ENCODE results near the gene ADAMTS12. TPM values are rescaled to one million over a fixed set of nuclear protein-coding genes. Genes with fewer than 3 reads are reported as not detected.

ADAMTS12 gene
- polyA plus RNA-seq, 1 donor from 2014 or later: not detected

DNA sequence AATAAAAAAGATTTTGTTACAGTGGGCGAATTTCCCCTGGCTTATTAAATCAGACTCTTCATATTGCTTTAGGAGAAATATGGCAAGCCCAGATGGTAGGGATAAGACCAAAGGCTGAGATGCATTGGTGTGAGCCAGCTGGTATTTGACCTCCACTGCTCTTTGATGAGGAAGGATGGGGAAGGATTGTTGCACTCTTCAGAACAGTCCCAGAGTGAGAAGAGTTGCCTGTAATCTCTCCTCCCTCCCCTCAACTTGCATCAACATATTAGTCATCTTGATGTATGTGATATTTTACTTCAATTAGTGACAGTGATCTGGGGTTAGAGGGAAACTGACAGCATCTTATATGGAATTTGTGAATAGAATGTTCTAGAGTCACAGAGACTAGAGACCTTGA, 136.6 kb downstream of the ADAMTS12 start:
- Mint-ChIP-seq H3K36me3 (no peaks in the 10 kb centered on the region), H3K9me3 (no peaks in the 10 kb centered on the region), H3K27me3 (no peaks in the 10 kb centered on the region), H3K4me3 (no peak overlapping the region), H3K4me1 (no peaks in the 10 kb centered on the region), H3K27ac (no peak overlapping the region)

DNA sequence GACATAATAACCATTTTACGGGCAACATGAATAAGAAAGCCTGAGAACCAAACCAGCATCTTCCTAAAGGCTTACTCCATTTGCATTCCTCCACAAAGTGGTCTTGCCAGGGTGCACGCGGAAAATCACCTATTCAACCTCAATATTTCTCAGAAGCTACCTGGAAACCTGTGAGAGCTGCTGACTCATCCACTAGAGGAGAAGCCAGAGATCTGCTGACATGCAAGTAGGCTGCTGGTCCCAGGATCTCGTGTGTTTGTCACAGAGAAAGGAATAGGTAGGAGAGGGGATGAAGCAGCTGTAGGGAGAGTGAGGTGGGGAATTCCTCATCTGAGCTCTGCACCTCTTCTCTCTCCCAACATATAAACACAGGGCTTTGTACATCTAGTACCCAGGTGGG, 138.1 kb downstream of the ADAMTS12 start:
- Mint-ChIP-seq H3K27ac (no peak overlapping the region), H3K36me3 (no peaks in the 10 kb centered on the region), H3K27me3 (no peaks in the 10 kb centered on the region), H3K4me3 (no peak overlapping the region), H3K9me3 (no peaks in the 10 kb centered on the region), H3K4me1 (no peaks in the 10 kb centered on the region)

DNA sequence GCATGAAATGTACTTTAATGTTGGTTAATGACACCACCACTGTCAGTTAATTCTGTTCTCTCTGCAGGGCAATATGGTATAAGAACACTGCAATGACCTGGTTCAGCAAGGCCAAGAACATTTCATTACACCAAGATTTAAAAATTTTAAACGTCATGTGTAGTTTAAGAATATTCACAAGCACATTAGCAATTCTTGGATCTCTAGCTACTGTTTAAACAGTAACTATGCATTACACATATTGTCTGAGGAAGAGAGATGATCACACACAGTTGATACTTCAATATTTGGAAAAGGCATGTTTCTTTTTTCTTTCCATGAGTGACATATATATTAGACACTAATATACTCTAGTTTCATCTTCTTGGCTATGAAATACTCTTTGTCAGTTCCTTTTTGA, 143.0 kb downstream of the ADAMTS12 start:
- H3K4me3 Mint-ChIP-seq: no peak overlapping the region
- H3K27me3 Mint-ChIP-seq: no peaks in the 10 kb centered on the region
- peaks cover 0 to 4% (median 1%) of the 10 kb centered on the region in 3 donors for H3K4me1 Mint-ChIP-seq
- H3K9me3 Mint-ChIP-seq: no peaks in the 10 kb centered on the region
- no peak overlapping the region for H3K27ac Mint-ChIP-seq
- H3K36me3 Mint-ChIP-seq: no peaks in the 10 kb centered on the region

DNA sequence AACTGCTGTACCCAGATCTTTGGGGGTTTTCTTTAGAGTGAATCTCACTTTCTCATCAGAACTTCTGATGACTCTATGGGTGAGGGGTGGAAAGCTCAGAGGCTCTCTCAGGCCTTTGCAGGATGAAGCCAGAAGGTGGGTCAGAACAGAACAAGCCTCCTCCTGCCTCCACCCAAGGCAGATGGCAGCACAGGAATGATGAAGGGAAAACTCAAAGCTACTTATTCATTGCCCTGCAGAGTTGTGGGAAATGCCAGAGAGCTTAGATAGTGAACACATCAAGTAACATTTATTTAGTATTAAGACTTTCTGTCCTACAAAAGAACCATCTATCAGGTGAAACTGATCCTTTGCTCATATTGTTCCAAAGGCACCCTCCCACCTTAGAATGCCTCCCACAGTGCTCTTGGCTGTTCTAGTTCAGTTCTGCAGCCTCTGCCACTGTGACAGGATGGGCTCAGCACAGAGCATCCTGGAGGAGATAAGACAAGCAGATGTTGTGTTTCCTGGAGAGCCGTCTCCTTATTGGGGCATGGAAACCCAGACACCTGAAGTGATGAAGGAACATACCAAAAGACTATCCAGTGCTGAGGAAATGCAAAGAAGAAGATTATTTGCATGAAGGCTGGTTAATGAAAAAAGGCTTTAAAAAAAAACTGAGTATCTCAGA, 146.6 kb downstream of the ADAMTS12 start:
- Mint-ChIP-seq H3K4me3 (peak overlapping the region in 1 of 4 donors; percentile 46), H3K9me3 (no peaks in the 10 kb centered on the region), H3K27ac (peak overlapping the region in 1 of 3 donors; percentile 48), H3K4me1 (peaks cover 0 to 4% (median 1%) of the 10 kb centered on the region in 3 donors), H3K36me3 (no peaks in the 10 kb centered on the region), H3K27me3 (no peaks in the 10 kb centered on the region)

DNA sequence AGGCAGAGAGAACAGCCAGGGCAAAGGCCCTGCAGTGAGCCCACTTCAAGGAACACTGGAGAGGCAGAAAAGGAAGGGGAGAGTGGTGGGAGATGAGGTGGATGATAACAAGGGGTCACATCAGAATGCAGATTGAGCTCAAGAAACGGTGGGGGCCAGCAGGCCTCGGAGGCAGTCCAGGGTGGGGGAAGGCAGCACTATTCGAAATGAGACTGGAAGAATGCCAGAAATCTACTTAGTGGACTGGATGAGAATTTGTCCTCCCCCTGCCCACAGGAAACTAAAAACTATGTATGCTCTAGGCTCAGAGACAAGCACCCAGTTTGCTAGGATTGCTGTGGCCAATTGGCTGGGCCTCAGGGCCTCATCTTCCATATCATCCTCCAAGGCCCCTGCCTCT, 148.7 kb downstream of the ADAMTS12 start:
- no peak overlapping the region for H3K27ac Mint-ChIP-seq
- no peaks in the 10 kb centered on the region for H3K36me3 Mint-ChIP-seq
- H3K4me1 Mint-ChIP-seq: peaks cover 0 to 6% (median 1%) of the 10 kb centered on the region in 3 donors

DNA sequence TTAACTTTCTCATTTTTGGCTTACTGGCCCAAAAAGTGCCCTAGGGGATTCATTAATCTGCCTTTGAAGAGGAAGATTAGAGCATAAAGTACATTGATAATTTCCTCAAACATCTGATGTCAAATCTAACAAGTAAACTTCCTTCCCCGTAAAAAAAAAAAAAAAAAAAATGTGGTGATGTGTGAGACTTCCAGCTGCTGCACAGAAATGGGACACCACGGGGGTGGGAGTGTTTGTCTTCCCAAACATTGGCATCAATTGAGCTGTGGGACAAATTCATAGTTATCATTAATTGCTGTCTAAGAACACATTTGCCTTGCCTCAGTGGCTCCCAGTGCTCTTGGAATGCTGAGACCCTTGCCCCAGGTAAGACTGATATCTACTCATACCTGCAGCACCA, 149.6 kb downstream of the ADAMTS12 start:
- Mint-ChIP-seq H3K4me3 (no peak overlapping the region), H3K27me3 (no peaks in the 10 kb centered on the region), H3K36me3 (no peaks in the 10 kb centered on the region), H3K4me1 (peaks cover 0 to 6% (median 1%) of the 10 kb centered on the region in 3 donors), H3K27ac (no peak overlapping the region), H3K9me3 (no peaks in the 10 kb centered on the region)

More for the DNA sequence above, 148.7 kb downstream of the ADAMTS12 start:
- Mint-ChIP-seq H3K4me3 (no peak overlapping the region), H3K9me3 (no peaks in the 10 kb centered on the region), H3K27me3 (no peaks in the 10 kb centered on the region)

DNA sequence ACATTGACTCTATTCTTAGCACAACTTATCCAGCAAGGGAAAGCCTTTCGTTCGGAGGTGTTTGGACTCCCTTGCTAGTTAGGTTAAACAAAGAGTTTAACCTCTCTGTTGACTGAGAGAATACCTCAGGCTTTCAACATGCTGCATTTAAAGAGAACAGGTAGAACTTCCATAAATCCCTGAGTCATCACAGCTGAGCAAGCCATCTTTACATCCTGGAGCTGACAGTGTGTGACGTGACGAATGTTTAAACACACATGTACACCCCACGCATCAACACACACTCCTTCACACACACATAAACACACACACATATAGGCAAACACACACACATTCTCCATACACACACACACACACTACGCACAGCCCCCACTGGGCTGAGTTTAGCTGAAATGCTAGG, 152.8 kb downstream of the ADAMTS12 start:
- no peaks in the 10 kb centered on the region for H3K27me3 Mint-ChIP-seq
- H3K9me3 Mint-ChIP-seq: no peaks in the 10 kb centered on the region
- no peaks in the 10 kb centered on the region for H3K36me3 Mint-ChIP-seq
- peaks cover 0 to 2% (median 0%) of the 10 kb centered on the region in 3 donors for H3K4me1 Mint-ChIP-seq
- no peak overlapping the region for H3K27ac Mint-ChIP-seq
- no peak overlapping the region for H3K4me3 Mint-ChIP-seq

DNA sequence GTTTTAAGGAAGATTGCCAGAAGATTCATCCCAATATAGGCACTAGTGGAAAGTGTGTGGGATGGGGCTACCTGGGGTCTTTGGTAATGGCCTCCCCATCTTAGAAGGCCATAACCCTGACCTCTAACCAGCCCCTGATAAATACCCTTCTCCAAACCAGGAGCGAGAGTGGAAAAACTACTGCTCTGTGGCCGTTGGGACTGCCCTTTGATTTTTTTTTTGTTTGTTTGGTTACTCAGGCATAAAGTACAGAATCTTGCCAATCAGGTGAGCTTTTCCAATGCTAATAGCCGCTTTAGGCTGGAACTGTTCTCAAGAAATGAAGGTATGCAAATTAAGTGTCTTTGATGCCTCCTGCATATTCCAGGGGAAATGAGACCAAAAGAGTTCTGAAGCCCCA, 153.7 kb downstream of the ADAMTS12 start:
- Mint-ChIP-seq H3K36me3 (no peaks in the 10 kb centered on the region), H3K4me3 (no peak overlapping the region), H3K27me3 (no peaks in the 10 kb centered on the region), H3K27ac (no peak overlapping the region), H3K4me1 (peaks cover 0 to 2% (median 0%) of the 10 kb centered on the region in 3 donors), H3K9me3 (no peaks in the 10 kb centered on the region)

DNA sequence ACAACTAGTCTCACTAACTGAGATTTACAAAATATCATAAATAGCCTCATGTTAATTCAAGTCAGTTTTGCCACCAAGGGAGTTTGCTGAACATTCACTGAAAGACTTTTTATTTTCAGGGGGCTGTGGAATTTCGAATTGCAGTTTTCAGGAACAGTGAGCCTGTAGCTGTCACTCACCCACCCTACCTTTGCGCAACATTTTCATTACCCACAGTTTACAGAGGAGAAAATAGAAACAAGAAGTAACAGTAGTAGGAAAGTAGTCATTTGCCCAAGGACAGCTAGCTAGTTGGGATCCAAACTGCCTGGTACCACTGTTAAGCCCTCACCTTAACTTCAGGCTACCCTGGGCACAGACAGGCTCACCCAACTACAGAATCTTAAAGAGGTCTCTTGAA, 154.1 kb downstream of the ADAMTS12 start:
- no peaks in the 10 kb centered on the region for H3K27me3 Mint-ChIP-seq
- H3K9me3 Mint-ChIP-seq: no peaks in the 10 kb centered on the region
- H3K27ac Mint-ChIP-seq: no peak overlapping the region
- H3K4me3 Mint-ChIP-seq: no peak overlapping the region
- H3K36me3 Mint-ChIP-seq: no peaks in the 10 kb centered on the region
- peaks cover 0 to 2% (median 0%) of the 10 kb centered on the region in 3 donors for H3K4me1 Mint-ChIP-seq

DNA sequence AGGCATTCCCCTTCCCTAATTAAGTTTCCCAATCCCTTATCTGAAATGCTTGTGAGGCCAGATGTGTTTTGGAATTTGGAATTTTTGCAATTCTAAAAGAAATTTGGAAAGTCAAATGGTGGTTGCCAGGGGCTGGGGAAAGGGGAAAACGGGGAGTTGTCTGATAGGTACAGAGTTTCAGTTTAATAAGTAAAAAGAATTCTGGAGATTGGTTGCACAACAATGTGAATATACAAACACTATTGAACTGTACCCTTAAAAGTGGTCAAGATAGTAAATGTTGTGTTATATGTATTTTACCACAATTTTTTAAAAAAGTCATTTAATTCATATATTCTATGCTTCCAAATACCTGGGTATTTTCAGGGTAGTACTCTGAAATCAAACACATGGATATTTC, 154.5 kb downstream of the ADAMTS12 start:
- H3K36me3 Mint-ChIP-seq: no peaks in the 10 kb centered on the region
- H3K4me3 Mint-ChIP-seq: no peak overlapping the region
- H3K9me3 Mint-ChIP-seq: no peaks in the 10 kb centered on the region
- no peak overlapping the region for H3K27ac Mint-ChIP-seq
- no peaks in the 10 kb centered on the region for H3K27me3 Mint-ChIP-seq
- peaks cover 0 to 2% (median 0%) of the 10 kb centered on the region in 3 donors for H3K4me1 Mint-ChIP-seq

DNA sequence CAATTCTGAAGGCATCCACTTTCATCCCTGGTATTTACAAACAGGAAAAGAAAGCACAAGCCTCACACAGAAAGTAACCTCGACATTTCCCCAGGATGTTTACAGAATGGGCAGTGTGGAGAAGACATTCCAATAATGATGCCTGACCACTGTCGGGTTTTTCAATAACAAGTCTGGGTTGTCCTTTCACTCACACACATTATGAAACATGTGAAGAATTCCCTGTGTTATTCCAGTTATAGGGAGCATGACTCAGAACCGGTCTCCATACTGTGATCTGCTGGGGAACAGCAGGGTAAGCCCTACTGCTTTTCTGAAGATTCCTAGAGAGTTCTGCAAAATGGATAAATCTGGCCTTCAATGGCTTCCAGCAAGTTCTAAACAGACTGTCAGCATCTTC, 155.3 kb downstream of the ADAMTS12 start:
- Mint-ChIP-seq H3K4me3 (no peak overlapping the region), H3K27ac (no peak overlapping the region), H3K4me1 (peaks cover 0 to 2% (median 0%) of the 10 kb centered on the region in 3 donors), H3K27me3 (no peaks in the 10 kb centered on the region), H3K9me3 (no peaks in the 10 kb centered on the region), H3K36me3 (peaks cover 2% of the 10 kb centered on the region)

DNA sequence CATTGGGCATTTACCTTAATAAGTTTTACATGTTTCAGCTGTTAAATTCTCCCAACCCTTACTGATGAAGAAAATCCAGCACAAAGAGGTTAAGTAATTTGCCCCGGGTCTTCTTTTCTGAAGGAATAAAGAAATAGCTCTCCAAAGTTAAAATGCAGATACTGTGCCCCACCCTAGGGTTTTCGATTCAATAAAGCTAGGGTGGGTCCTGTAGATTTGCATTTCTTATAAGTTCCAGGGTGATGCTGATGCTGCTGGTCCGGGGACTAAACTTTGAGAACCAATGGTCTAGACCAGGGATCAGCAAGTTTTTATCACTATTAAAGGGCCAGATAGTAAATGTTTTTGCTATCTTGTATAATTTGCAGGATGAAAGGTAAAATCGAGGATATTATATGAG, 156.7 kb downstream of the ADAMTS12 start:
- H3K4me1 Mint-ChIP-seq: peaks cover 0 to 2% (median 0%) of the 10 kb centered on the region in 3 donors
- H3K27me3 Mint-ChIP-seq: no peaks in the 10 kb centered on the region
- H3K9me3 Mint-ChIP-seq: no peaks in the 10 kb centered on the region
- no peak overlapping the region for H3K4me3 Mint-ChIP-seq
- H3K36me3 Mint-ChIP-seq: peaks cover 2% of the 10 kb centered on the region
- H3K27ac Mint-ChIP-seq: no peak overlapping the region

DNA sequence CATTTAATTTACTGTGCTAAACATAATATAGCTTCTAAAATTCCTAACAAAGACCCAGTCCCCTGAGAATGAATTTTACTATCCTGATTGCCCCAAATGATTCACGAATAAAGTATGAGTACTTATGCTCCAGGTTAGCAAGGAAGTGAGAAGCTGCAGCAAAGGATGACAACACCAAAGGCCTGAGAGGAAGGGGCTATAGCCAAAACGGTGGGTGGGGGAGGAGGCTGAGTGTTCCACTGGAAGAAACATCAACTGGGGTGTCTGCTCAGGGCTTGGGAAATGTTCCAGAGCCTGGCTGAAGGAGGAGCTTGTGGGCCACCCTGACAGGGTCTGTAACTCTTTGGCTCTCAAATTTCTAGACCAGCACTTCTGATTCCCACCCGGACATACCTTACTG, 157.3 kb downstream of the ADAMTS12 start:
- Mint-ChIP-seq H3K27me3 (no peaks in the 10 kb centered on the region), H3K36me3 (peaks cover 2% of the 10 kb centered on the region), H3K4me3 (no peak overlapping the region), H3K9me3 (no peaks in the 10 kb centered on the region), H3K4me1 (peaks cover 0 to under 1% (median 0%) of the 10 kb centered on the region in 3 donors), H3K27ac (no peak overlapping the region)

DNA sequence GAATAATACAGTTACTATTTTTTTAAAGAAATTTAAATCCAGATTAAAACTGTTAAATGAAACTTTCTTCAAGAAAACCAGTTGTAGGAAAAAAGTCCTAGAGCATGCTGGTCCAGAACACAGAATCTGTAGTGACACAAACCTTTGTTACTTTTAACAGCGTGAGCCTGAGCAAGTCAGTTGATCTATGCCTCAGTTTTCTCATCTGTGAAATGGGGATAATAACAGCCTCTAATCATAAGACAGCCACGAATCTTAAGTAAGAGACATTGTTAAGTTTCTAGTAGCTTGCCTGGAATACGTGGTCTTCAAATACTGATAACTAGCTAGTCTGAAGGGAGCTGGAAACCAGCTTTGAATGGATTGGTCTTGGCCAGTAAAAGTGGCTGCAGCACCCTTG, 158.6 kb downstream of the ADAMTS12 start:
- Mint-ChIP-seq H3K4me1 (no peaks in the 10 kb centered on the region), H3K4me3 (no peak overlapping the region), H3K27ac (no peak overlapping the region), H3K9me3 (peaks cover 0 to 1% (median 0%) of the 10 kb centered on the region in 3 donors), H3K36me3 (peaks cover 2% of the 10 kb centered on the region), H3K27me3 (no peaks in the 10 kb centered on the region)

DNA sequence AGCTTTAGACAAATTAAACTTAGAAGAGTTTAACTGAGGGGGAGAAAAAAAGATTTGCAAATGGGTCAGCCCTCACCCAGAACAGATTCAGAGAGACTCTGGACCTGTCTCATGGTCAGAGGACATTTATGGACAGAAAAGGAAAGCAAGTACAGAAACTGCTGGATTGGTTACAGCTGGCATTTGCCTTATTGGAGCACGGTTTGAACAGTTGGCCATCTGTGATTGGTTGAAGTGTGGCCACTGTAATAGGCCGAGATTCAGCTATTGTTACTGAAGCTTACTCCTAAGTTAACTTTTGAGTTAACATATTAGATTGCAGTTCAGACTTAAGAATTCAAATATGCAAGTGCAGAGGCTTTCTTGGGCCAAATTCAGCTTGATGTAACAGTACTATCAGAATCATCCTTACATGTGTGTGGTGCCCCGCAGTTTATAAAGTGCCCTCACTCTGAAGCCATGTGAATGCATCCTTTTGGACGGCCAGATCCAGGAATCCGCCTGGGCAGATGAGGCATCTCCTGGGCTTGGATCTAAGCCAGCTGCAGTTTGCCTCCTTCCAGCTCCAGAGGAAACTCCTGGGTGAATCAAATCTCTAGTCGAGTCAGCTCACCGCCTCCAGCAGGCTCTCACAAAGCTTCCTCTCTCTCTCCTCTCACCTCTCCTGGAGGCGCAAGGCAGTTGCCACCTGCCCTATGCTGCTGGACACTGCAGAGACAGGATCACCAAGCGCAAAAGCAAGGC, 165.2 kb downstream of the ADAMTS12 start:
- Mint-ChIP-seq H3K4me1 (no peaks in the 10 kb centered on the region), H3K4me3 (no peak overlapping the region), H3K27ac (no peak overlapping the region), H3K27me3 (peaks cover 2% of the 10 kb centered on the region), H3K9me3 (peaks cover 0 to 1% (median 0%) of the 10 kb centered on the region in 3 donors), H3K36me3 (no peaks in the 10 kb centered on the region)

DNA sequence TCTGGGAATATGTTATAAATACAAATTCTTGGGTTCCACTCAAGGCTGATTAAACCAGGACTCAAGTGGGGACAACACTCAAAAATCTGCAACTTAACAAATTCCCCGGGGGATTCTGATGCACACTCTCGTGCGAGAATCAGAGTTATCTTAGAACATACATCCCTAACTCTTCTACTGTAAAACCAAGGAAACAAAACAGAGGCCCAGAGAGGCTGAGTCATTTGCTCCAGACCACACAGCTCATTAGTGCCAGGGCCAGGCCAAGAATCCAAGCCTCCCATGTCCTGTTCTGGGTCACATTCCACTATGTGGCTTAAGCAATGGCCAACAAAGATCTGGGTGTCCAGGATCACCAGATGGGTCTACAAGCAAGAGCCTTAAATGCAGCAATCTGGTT, 166.0 kb downstream of the ADAMTS12 start:
- Mint-ChIP-seq H3K27ac (no peak overlapping the region), H3K9me3 (peaks cover 0 to 1% (median 0%) of the 10 kb centered on the region in 3 donors), H3K36me3 (no peaks in the 10 kb centered on the region), H3K4me3 (no peak overlapping the region), H3K27me3 (peaks cover 2% of the 10 kb centered on the region), H3K4me1 (no peaks in the 10 kb centered on the region)
